ENCODE measurements around the gene CFB.

- TF ChIP-seq POLR2A (IDR thresholded peaks at IDR 0.05) (no peak), CTCF (IDR thresholded peaks at IDR 0.05) (no peak), POLR2AphosphoS5 (IDR thresholded peaks at IDR 0.05) (no peak)
These were observed 18.5 kb upstream of the CFB start, which contains the start of gene C2 for GRCh38 chr6:31927242-31927862.

Data from prostate gland (tissue), 2 donors.